ENCODE data around the gene MBD5.

MBD5 gene

DNA sequence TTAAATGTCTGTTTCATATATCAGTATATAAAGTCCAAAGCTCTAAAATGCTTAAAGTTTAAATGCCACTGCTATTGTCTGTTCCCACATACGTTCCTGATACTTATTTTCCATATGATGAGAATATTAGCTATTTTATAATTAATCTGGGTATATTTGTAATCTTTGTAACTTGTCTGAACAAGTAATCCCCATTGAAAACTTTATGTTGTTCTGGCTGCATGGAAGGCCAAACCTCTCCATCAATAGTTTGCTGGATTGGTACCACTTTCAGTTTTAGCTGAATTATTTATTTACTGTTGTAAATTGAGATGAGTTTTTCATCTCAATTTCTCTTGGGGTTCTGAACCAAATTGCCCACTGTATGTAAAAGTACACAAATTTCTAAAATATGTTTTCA lies 1.5 kb downstream of the MBD5 start:
- intact Hi-C loops (cut with DNase I) = loop anchor here (5.0 to 10.0 kb wide), 3 partner anchors 80 to 852 kb away; partner anchors contain the start of gene KIF5C
- DNase-seq = no peak

DNA sequence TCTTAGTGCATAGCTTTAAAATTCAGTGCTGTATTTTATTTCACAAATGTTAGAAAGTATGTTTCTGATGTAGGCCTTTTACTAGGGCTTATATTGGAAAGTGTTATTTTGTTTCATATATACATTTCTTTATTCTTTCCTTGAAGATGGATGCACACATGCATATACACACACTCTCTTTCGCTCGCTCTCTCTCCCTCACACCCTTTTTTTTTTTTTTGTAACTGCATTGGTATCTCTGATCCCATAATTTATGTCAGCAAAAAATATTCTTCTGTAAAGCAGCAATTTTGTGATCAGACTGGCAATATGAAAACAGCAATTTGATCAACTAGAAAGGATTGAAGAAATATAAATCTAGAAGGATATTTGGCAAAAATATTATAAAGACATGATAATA lies 2.0 kb downstream of the MBD5 start:
- intact Hi-C loops (cut with DNase I) = loop anchor here (5.0 to 10.0 kb wide), 3 partner anchors 79 to 852 kb away; partner anchors contain the start of gene KIF5C
- no peak for DNase-seq

DNA sequence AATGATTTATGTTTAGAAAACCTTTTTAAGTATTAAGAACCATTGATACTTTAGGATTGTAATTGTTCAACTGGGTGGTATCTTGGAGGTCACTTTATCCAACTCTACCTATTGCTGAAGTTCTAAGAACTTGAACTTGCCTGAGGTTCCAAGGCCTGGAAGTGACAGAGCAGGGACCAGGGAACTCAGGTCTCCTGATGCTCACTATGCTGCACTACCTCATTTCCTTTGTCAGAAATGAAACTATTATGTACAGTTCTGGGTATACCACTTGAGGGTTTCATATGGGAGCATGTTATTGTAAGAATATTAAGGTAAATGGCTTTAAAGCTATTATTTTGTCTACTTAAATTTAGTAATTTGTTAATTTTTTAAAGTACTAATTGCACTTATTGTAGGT lies 3.0 kb downstream of the MBD5 start:
- DNase-seq = no peak
- intact Hi-C loops (cut with DNase I) = loop anchor here (5.0 to 10.0 kb wide), 3 partner anchors 78 to 851 kb away; partner anchors contain the start of gene KIF5C

DNA sequence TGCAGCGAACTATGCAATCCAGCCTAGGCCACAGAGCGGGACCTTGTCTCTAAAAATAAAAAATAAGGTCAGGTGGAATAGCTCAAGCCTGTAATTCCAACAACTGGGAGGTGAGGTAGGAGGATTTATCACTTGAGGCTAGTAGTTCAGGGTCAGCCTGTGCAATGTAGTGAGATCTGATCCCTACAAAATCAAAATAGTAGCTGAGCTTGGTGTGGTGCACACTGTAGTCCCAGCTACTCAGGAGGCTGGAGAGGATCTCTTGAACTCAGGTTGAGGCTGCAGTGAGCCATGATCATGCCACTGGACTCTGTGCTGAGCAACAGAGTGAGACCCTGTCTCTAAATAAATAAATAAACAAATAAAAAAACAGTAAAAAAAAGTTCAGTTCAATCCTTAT lies 5.7 kb downstream of the MBD5 start:
- no peak for DNase-seq
- intact Hi-C loops (cut with DNase I) = loop anchor here (10.0 kb wide), 1 partner anchor 848 kb away; the partner anchor contains the start of gene KIF5C

DNA sequence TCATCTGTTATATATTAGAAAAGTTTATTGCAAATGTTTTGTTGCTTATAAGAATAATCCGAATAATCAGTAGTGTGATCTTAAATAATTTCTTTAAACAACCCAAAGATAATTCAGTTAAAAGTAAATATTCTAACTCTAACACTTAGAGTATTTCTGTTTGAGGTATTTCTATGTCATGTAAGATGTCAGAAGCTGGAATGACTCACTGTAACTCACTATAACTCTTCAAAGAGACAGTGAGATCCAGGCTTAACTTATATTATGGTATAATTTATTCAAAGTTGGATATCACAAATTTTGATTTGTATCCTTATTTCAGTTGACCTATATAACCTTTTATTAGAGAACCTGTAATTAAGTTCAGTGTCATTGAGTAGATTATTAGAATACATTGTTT lies 6.9 kb downstream of the MBD5 start:
- DNase-seq = no peak
- intact Hi-C loops (cut with DNase I) = loop anchor here (10.0 kb wide), 1 partner anchor 847 kb away; the partner anchor contains the start of gene KIF5C

DNA sequence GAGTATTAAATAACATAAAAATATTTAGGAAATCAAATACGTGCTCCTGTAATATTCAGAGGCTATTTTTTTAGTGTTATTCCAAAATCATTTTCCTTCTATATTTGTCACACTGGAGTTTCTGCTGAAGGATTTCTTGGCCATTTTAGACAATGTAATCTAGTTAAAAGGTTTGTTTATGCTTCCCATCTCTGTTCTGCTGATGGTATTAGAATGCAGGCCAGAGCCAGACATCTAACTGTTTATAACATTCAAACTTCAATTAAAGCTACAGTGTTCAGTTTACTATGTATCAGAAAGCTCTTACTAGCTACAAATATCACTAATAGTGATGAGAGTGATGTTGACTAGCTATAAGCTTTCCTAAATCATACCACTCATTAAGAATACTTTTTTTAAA lies 7.9 kb downstream of the MBD5 start:
- DNase-seq = no peak
- intact Hi-C loops (cut with DNase I) = loop anchor here (10.0 kb wide), 1 partner anchor 846 kb away; the partner anchor contains the start of gene KIF5C

DNA sequence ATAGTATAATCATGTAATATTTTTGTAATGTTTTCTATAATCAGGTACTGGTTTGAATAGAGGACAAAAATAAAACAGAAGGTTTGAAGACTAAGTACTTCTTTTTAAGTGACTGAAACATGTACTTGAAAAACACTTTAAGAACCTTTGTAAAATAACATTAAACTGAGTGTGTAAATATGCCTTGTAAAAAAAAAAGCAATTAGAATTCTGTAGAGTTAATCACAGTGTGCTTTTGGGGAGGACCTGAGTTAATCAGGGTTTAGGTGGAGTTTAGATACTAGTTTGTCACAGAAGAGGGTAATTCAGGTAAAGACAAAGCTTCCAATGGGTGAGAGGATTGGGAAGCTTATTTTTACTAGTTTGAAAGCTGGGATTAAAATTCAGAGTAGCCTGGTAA lies 10.3 kb downstream of the MBD5 start:
- no peak for DNase-seq

DNA sequence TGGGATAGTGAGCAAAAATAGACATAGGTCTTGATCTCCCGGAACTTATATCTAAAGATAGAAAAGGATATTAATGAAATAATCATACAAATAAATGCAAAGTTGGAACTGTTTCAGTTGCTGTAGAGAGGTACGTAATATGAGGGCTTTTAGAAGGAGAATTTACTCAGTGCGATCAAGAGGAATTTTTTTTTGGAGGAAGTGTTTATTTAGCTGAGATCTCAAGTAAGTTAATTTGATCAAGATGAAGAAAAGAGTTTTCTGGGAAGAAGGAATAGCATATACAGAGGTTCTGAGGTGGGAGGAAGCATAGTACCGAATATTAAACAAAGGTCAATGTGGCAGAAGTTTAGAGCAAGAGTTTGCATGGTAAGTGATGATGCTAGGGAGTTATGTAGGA lies 11.3 kb downstream of the MBD5 start:
- no peak for DNase-seq
- intact Hi-C loops (cut with DNase I) = no loop called here

More for the DNA sequence above, 10.3 kb downstream of the MBD5 start:
- intact Hi-C loops (cut with DNase I) = no loop called here

DNA sequence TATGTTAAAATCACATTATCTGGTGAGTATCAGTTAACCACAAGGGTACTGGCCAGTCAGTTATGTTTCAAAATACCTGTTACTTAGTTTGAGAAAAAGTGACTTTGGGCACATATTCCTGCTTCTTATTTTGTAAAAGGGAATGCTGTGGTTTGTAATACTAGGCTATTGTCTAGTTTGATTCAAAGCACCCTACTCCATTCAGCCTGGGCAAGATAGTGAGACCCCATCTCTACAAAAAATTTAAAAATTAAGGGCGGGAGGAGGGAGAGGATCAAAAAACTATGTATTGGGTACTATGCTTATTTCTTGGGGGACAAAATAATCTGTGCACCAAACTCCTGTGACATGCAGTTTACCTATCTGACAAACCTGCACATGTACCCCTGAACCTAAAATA lies 18.9 kb downstream of the MBD5 start:
- intact Hi-C loops (cut with DNase I) = no loop called here
- no peak for DNase-seq

DNA sequence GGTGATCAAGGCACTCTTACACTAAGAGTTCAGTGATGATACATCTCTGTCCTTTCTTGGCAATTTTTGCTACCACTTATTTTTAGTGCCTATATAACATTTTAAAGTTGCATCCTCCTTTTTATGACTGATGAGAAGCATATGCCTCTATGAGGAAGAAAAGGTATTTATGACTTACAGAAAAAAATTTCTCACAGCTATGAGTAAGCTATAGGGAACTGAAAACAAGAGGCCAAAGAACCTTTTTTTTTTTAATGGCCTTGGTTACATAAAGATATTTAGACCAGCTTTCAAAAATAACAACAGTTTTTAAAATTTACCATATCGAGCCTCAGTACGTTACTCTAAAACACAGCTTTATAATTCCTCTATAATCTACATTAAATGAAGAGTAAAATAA lies 21.3 kb downstream of the MBD5 start:
- DNase-seq = no peak
- intact Hi-C loops (cut with DNase I) = no loop called here

DNA sequence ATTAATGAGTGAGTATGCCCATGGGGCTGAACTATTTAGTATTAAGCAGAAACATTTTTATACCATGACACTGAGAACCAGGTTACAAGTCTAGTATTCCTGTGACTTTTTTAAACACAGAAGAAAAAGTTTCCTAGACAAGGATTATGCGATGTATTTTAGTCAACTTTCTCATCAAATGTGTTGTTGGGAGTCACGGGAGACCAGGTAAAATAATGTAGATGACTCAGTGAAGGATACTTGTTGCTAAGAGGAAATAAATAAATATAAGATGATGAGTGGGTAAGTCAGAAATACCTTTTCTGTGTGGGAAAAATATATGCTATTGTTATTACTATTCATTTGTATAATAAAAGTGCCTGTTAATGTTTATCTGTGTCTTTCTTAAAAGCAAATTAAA lies 23.4 kb downstream of the MBD5 start:
- intact Hi-C loops (cut with DNase I) = no loop called here
- DNase-seq = no peak

DNA sequence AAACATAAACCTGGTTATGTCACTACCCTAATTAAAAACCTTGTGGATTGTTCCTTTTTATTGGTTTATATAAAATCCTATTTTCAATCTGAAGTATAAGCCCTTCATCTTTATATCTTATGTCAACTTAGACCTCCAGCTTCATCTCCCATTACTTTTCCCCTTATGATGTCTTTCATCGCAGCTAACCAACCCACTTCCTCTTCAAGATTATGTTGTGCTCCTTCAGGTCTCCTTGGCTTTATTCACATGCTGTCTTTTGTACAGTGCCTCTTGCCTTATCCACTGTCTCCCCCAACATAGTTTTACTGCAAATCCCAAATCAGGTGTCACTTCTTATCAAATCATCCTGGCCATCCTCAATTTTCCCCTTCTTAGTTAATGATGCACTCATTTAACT lies 25.9 kb downstream of the MBD5 start:
- no peak for DNase-seq
- intact Hi-C loops (cut with DNase I) = no loop called here

DNA sequence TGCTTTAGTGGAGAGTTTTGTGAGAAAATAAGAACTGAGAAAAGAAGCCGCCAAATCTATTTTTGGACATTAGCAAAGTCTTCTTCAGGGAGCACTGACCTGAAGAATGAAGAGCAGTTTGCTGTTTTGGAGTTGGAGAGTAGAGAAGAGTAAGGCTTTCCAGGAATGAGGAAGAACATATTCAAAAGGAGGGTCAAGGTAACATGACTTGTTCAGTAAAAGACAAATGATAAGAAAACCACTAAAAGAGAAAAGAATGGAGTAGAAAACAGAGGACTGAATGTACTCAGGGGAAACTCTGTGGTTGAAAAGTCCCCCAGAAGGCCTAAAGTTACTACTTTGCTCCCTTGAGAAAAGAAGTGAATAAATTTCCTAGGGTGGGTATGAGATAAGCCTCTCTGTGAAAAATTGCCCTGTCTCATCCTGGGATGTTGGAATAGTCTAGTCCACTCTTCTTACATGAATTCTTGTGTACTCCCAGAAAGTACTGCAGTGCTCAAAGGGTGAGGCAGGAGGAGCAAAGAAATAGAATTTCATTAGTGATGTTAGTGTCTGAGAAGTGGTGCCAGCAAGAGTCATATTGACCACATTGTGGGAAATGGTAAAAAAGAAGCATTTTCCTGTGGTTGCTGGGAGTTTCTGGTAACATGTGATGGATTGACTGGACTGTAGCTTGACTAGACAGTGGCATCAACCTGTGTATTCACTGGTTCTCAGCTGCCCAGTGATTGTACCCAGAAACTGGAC lies 27.8 kb downstream of the MBD5 start:
- DNase-seq = no peak
- intact Hi-C loops (cut with DNase I) = no loop called here

DNA sequence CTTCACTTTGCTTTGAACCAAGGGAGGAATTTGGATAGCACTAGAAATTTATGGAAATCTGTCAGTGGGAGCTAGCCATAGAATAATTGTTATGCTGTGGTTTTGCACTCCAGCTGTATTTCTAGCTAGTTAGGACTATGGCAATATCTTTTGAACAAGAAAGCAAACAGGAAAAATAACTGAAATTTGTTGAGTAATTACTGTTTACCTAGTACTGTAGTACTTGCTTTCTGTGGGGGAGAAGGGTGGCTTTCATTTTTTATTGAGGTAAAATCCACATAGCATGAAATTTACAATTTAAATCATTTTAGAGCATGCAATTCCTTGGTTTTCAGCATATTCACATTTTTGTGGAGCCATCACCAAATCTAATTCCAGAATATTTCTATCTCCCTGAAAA lies 28.4 kb downstream of the MBD5 start:
- intact Hi-C loops (cut with DNase I) = no loop called here
- no peak for DNase-seq

DNA sequence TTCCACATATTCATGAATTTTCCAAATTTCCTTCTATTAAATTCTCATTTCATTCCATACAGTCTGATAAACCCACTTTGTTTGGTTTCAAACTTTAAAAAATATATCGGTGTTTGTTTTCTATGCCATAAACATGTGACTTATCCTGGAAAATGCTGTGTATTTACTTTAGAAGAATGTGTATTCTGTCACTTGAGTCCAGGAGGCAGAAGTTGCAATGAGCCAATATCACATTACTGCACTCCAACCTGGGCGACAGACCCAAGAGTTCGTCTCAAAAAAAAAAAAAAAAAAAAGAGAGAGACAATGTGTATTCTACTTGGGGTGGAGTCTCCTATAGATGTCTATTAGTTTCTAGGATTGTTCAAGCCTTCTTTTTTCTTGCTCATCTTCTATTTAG lies 31.8 kb downstream of the MBD5 start:
- no peak for DNase-seq
- intact Hi-C loops (cut with DNase I) = no loop called here

DNA sequence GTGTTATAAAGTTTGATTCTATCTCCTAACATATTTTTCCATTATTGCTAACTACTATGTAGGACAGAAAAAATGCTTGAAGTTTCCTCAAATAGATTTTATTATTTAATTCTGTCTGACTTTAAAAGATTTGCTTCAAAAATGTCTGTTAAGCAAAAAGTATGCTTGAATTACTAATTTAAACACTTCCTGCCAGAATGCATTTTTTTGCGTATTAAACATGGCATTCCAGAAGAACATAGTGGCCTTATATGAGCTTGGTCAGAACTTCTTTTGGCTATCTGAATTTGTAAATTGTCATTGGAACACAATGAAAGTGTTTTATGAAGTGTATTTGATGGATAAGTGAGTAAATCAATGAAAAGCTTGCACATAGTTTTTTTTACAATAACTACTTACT lies 37.8 kb downstream of the MBD5 start:
- intact Hi-C loops (cut with DNase I) = no loop called here
- no peak for DNase-seq

DNA sequence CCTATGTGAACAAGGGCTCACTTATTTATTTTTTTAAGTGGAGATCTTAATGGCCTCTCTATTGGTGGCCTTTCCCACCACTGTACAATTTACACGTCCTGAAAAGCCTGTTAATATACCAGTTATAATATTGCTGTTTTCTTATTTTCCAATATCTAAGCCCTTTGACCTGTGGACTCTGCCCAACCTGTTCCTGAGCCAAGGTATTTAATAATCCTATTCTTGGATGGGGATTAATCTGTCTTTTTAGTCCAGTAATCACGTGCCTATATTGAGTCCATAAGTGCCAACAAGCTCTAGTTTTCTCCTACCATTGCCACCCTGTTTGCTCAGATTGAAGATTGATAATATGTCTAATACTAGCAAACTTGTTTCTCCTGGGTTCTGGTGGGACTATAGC lies 42.7 kb downstream of the MBD5 start:
- intact Hi-C loops (cut with DNase I) = no loop called here
- DNase-seq = no peak

DNA sequence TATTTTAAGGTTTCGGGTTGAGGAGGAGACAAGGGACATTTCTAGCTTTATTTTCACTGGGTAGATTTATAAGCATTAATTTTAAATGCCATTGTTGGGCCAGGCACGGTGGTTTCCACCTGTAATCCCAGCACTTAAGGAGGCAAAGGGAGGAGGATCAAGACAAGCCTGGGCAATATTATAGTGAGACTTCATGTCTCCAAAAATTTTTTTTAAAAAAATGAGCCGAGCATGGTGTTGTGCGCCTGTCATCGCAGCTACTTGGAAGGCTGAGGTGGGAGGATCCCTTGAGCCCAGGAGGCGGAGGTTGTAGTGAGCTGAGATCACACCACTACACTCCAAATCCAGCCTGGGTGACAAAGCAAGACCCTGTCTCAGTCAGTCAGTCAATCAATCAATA lies 45.0 kb downstream of the MBD5 start:
- intact Hi-C loops (cut with DNase I) = no loop called here
- no peak for DNase-seq

DNA sequence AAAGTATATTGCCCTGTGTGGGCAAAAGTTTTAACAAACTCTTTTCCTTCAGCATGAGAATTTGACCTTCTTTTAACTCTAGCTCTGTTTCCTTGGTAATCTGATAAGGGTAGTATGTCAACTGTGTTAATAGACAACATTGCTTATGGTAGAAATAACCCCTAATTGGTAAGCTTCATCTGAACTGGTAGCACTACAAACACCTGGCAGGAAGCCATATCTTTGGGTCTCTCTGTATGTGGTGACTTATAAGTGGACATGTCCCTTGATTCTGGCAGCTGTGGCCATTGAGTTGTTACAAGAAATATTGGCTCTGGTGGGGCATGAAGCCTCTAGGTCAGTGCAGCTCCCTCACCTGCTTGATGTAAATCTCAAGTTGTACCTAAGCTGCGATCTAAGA lies 46.9 kb downstream of the MBD5 start:
- intact Hi-C loops (cut with DNase I) = no loop called here
- DNase-seq = no peak

DNA sequence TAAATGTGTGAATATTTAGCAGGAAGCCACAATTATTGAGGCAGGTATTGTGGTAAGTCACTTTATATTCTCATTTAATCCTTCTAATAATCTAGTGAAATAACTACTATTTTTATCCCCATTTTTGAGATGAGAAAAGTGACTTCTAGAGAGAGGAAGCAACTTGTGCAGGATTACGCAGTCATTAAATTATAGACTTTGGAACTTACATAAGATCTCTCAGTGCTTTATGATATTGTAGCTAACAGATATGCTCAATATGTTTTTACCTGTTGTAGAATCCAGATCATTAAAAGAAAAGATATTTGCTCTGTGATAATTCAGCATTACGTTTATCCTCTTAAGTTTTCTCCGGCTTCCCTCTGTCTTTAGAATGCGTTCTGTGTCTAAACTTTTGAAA lies 50.5 kb downstream of the MBD5 start:
- DNase-seq = no peak
- intact Hi-C loops (cut with DNase I) = no loop called here

DNA sequence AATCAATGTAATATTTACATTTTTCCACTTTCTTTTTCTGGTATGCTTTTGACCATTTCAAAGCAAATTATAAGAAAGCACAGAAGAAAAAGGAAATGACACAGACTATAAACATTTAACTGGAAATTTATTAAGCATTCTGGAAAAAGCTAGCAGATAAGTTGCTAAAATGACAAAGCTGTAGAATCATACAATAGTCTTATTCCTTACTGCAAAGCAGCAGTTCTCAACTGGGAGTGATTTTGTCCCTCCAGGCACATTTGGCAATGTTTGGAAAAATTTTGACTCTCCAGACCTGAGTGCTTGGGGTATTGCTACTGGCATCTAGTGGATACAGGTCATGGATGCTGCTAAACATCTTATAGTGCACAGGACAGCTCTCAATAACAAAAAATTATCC lies 75.1 kb downstream of the MBD5 start:
- intact Hi-C loops (cut with DNase I) = no loop called here
- no peak for DNase-seq

DNA sequence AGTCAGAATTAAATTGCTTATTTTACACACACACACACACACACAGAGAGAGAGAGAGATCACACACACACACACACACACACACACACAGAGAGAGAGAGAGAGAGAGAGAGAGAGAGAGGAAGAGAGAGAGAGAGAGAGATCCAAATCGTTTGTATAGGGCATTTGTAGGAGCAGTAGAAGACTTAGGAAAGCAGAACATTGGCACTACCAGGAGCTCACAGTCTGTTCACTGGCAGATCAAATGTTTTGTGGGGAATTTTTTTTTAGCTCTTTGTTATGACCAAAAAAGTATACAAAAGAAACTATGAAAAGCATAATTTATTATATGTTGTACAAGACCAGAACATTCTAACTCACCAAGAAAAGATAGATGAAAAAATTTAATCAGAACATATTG lies 81.8 kb downstream of the MBD5 start:
- DNase-seq = no peak
- intact Hi-C loops (cut with DNase I) = loop anchor here (5.0 kb wide), 1 partner anchor 80 kb away; the partner anchor contains the start of genes MBD5 and ORC4

All from posterior cingulate gyrus (tissue), 11 donors.